Psoas muscle (tissue), 8 donors: Measurements from ENCODE around the gene CDK14. TPM values are rescaled to one million over a fixed set of nuclear protein-coding genes. Genes with fewer than 3 reads are reported as not detected.

ENCODE experiments used
- ATAC-seq, 4 donors: fragments of 200-7000 bp; cut with Tn5 transposase; one replicate each; pipeline ENCODE4 v1.9.1; 2020; ENCODE audit warnings: moderate library complexity in 3 of 4, mild to moderate bottlenecking in 2 of 4
- DNase-seq, 2 donors: peaks; one replicate each; pipeline ENCODE4 v3.0.0-alpha.2; 2020
- H3K27ac ChIP-seq: fragments of 200-600 bp; one replicate; pipeline ENCODE4 v1.8.0; 2022
- H3K27me3 ChIP-seq, 3 donors: fragments of 200-600 bp in 1 of 3; one replicate each; pipeline versions ENCODE4 v1.6.1 to v1.8.0; 2013 to 2022; ENCODE audit warnings: low read length in 2 of 3, mild to moderate bottlenecking in 2 of 3, moderate library complexity in 1 of 3; ENCODE audit not compliant: insufficient read depth in 3 of 3
- H3K36me3 ChIP-seq, 2 donors: fragments of 200-600 bp in 1 of 2; one replicate each; pipeline versions ENCODE4 v1.6.1 to v1.8.0; 2013 to 2022; ENCODE audit warnings: low read depth in 1 of 2, mild to moderate bottlenecking in 1 of 2, moderate library complexity in 1 of 2; ENCODE audit not compliant: insufficient read depth in 1 of 2
- H3K4me1 ChIP-seq: fragments of 200-600 bp; one replicate; pipeline ENCODE4 v1.8.0; 2022
- H3K4me3 ChIP-seq: fragments of 200-600 bp; one replicate; pipeline ENCODE4 v1.8.0; 2022; ENCODE audit warnings: mild to moderate bottlenecking
- H3K9me3 ChIP-seq: fragments of 200-600 bp; one replicate; pipeline ENCODE4 v1.8.0; 2022
- WGBS, 3 donors: extraction: QIAGEN DNeasy Blood & Tissue Kit; methylation state at CpG; one replicate each; pipeline versions ENCODE4 v1.1.6 to v1.1.7; 2013; 5-methylcytosine and 5-hydroxymethylcytosine counted together
- intact Hi-C, 2 donors: fragments of 100-400 bp; cut with DNase I; formaldehyde crosslinking; loops; one replicate each; pipeline versions ENCODE4 v1.11.0 to v1.14.2; 2022
- polyA plus RNA-seq, 3 donors: library from polyadenylated mRNA; stranded (reverse); fragments of 200-250 nt; gene quantifications; one replicate each; pipeline ENCODE4 v1.2.3, GENCODE V29; 2013
- total RNA-seq, 4 donors: library from RNA; stranded (reverse); fragmentation: NEBNext Ultra II Directional in 2 of 4; extraction: Animal tissue kit (Norgen Biotek cat#: 25700) in 2 of 4; gene quantifications; one replicate each; pipeline versions ENCODE4 v1.2.1 to v1.2.4, GENCODE V29; 2021 to 2023
- TF ChIP-seq, protein P1 (sequence below): fragments of 200-600 bp; IDR thresholded peaks from one replicate; pipeline ENCODE4 v1.8.0; 2022; ENCODE audit warnings: antibody characterized with exemption
- donor health status: healthy with polysubstance abuse.
- donor health status: DM: no; HTN: no; CAD: no; lungs with moderate emphysema.
- donor health status: Bipolar disorder and iron deficiency.
- donor health status: healthy.
- donor health status: DM: yes; HTN: yes; CAD: no.
- donor health status: DM: no; HTN: no; CAD: no.
- donor health status: DM: no; HTN: no; CAD: no.
- donor health status: DM: yes; HTN: yes; CAD: no.

CDK14 gene
- total and polyA plus RNA-seq, 7 donors = 1.7 to 16.6 (median 10.6) TPM

DNA sequence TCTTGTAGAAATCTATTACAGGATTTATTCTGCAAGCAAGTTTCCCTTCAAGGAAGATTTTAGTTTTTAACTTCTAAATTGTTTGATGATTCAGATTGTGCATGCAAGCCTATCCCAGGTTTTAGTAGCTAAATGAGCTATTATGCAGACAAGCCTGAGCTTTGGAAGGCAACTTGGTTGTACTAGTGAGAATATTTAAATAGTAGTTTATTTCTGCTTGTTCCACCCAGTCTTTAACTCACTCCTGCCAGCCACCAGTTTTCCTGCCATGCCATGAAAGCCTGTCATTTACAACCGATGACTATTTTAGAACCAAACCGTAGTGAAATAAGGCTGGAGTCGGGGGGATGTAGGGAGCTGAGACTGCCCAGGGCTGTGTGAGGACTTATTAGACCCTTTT, 343.5 kb downstream of the CDK14 start:
- no peaks in the 10 kb centered on the region for H3K27me3 ChIP-seq
- no peaks in the 10 kb centered on the region for H3K4me1 ChIP-seq
- no peak for ATAC-seq
- WGBS, 3 donors = 83 to 91% (median 88%) methylated on average over 3 of the region's 3 CpGs
- no peaks in the 10 kb centered on the region for H3K9me3 ChIP-seq
- DNase-seq = no peak
- intact Hi-C loops = loop anchor here in 1 of 2 donors (10.0 kb wide), 1 partner anchor 595 kb away; the partner anchor contains the start of gene GTPBP10
- TF ChIP-seq, protein P1, sequence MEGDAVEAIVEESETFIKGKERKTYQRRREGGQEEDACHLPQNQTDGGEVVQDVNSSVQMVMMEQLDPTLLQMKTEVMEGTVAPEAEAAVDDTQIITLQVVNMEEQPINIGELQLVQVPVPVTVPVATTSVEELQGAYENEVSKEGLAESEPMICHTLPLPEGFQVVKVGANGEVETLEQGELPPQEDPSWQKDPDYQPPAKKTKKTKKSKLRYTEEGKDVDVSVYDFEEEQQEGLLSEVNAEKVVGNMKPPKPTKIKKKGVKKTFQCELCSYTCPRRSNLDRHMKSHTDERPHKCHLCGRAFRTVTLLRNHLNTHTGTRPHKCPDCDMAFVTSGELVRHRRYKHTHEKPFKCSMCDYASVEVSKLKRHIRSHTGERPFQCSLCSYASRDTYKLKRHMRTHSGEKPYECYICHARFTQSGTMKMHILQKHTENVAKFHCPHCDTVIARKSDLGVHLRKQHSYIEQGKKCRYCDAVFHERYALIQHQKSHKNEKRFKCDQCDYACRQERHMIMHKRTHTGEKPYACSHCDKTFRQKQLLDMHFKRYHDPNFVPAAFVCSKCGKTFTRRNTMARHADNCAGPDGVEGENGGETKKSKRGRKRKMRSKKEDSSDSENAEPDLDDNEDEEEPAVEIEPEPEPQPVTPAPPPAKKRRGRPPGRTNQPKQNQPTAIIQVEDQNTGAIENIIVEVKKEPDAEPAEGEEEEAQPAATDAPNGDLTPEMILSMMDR = no peak
- no peaks in the 10 kb centered on the region for H3K36me3 ChIP-seq
- no peak overlapping the region for H3K4me3 ChIP-seq
- no peak overlapping the region for H3K27ac ChIP-seq

DNA sequence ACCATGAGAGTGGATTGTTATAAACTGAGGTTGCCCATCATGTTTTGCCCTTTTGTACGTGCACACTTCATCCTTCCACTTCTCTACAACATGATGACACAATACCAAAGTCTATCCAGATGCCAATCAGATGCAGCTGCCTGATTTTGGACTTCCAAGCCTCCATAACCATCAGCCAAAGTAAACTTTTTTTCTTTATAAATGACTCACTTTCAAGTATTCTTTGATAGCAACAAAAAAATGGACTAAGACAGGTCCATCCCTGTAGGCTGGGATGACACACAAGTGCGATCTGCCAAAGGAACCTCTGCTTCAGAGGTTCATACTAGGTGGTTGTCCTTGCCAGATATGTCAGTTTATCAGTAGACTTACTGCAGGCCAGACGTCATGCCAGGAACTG, 347.9 kb downstream of the CDK14 start:
- H3K4me1 ChIP-seq = no peaks in the 10 kb centered on the region
- no peaks in the 10 kb centered on the region for H3K27me3 ChIP-seq
- H3K9me3 ChIP-seq = no peaks in the 10 kb centered on the region
- intact Hi-C loops = no loop called here
- ATAC-seq (no peak), DNase-seq (no peak)
- WGBS, 3 donors = 89 to 97% (median 90%) methylated on average over 3 of the region's 3 CpGs
- no peaks in the 10 kb centered on the region for H3K36me3 ChIP-seq
- TF ChIP-seq, protein P1 = no peak
- no peak overlapping the region for H3K27ac ChIP-seq
- no peak overlapping the region for H3K4me3 ChIP-seq

DNA sequence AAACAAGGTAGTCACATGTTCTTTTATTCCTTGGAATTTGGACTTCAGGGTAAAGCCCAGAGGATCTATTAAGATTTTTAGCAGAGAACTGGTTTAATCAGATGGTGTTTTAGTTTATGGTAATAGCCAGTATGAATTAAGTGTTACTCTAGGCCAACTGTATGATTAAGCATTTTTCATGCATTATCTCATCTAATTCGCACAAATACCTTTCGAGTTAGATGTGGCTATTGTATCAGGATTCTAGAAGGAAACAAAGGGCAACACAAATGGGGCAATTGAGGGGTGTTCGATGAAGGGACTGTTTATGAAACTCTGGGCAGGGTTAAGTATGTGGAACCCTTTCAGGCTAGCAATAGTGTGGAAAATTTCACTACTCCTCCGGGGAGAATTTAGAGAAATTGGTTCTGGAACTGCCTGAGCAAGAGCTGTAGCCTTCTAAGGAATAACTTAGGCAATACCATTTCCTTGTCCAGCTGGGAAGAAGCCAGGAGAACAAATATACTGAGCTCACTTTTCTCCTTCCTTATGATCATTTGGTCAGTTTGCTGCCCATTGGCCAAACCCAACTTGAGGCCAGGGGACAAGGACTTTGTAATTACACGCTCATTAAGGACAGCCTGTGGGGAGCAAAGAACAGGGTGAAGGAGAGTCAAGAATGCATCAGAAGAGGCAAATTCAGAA, 349.1 kb downstream of the CDK14 start:
- ATAC-seq (peak in 2 of 4 donors; percentile 28 to 46), DNase-seq (no peak)
- Histone ChIP-seq H3K27me3 (no peaks in the 10 kb centered on the region), H3K9me3 (no peaks in the 10 kb centered on the region), H3K4me3 (no peak overlapping the region), H3K36me3 (no peaks in the 10 kb centered on the region), H3K4me1 (no peaks in the 10 kb centered on the region), H3K27ac (no peak overlapping the region)
- intact Hi-C loops = no loop called here
- WGBS, 3 donors = 59 to 70% (median 61%) methylated on average over 5 of the region's 5 CpGs
- TF ChIP-seq, protein P1 = no peak

DNA sequence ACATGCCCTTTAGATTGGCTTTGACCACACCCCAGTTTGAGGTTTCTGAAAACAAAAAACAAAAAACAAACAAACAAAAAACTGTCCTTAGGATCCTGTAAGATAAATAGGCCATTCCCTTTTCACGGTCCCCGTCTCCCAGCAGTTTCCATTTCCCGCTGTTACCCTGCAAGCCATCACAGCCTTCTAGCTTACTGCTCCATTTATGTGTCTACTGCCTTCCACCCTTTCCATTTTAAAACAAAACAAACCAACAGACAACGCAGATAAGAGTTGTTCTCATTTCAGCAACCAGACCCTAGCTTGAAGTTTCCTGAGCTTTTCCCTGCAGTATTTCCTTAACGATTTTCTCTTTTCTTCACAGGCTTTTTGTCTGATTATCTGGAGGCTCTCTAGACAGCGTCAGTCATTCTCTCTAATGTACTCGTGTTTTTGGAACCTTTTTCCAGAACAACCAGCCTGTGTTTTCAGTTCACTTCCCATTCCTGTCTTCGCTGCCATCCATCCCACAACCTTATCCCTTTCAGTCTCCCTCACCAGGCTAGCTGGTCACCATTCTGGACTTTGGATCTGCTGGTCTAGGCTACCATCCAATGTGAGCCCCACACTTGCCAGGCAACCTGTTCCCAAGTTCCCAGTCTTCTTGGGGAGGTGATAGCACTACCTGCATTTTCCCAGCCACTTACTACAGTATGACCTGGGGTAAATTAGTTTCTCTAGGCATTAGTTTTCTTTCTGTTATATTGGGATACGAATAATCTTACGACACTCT, 350.8 kb downstream of the CDK14 start:
- ATAC-seq (no peak), DNase-seq (no peak)
- Histone ChIP-seq H3K4me3 (no peak overlapping the region), H3K4me1 (no peaks in the 10 kb centered on the region), H3K27me3 (no peaks in the 10 kb centered on the region), H3K27ac (no peak overlapping the region), H3K36me3 (no peaks in the 10 kb centered on the region), H3K9me3 (no peaks in the 10 kb centered on the region)
- intact Hi-C loops = no loop called here
- WGBS, 3 donors = 83 to 85% (median 84%) methylated on average over 10 of the region's 10 CpGs
- TF ChIP-seq, protein P1 = no peak
